ENCODE measurements around the gene SLC25A29. TPM values are rescaled to one million over a fixed set of nuclear protein-coding genes. Genes with fewer than 3 reads are reported as not detected.

Gene SLC25A29
- total RNA-seq, 8 experiments from 2014 or later: 7.7 to 56.7 (median 42.8) TPM

DNA sequence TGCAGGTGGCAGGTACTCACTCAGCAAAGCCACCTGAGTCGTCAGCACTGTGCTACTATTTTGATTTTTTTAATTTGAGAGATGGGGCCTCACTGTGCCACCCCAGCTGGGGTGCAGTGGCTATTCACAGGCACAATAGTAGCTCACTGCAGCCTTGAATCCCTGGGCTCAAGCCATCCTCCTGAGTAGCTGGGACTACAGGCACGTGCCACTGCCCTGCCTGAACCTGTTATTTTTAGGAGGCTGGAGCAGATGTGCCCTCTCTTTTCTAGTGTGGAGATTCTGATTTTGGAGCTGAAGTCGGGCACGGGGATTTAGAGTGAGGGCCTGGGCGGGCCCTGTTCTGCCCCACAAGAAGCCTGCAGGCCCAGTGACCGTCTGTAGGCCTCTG is 34.2 kb upstream of the SLC25A29 start:
- H3K27ac ChIP-seq: no peak overlapping the region
- no peak overlapping the region for H3K4me3 ChIP-seq
- H3K4me1 ChIP-seq (replicated peaks in 1 of 2): no peaks in the 10 kb centered on the region
- peak in 2 of 8 experiments; percentile 1 to 4 for ATAC-seq (replicated peaks in 6 of 8)
- WGBS, 10 experiments: 40 to 100% (median 88%) methylated on average over 1 to 6 of the region's 6 CpGs; no CpG with 5 or more reads in 4 of the 10 experiments
- in situ Hi-C loops (cut with MboI; ENCODE audit: low pct_unique_long_range_greater_than_20kb in 2 of 9, low sequenced_read_pairs in 9 of 9, unreplicated experiment in 9 of 9): no loop called here

DNA sequence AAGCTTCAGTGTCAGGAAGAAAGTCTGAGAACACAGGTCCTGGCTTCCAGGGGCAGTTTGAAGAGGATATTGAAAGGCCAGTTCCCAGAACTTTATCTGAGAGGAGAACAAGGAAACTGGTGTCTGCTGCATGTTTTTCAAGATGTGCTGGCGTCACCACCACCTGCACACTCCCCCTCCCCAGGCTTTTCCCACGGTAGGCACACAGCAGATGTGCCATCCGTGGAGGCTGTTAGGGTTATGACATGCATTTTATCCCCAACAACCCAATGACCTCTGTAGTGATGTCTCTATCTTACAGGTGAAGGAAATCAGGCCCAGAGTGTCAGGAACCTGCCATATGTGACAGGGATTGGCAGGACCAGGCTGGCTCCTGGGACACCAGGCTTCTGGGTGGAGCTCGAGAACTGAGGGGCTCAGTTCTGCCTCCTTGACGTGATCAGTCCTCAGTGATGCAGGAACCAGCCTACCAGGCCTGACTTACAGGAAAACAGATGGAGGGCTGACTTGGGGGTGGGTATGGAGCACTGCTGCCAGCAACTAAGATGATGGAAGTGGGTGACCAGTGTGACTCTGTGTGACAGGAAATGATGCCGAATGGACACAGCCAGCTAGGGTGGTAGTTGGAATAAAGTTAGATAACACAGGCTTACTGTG is 33.6 kb upstream of the SLC25A29 start:
- H3K27ac ChIP-seq: no peak overlapping the region
- no peak overlapping the region for H3K4me3 ChIP-seq
- H3K4me1 ChIP-seq (replicated peaks in 1 of 2): no peaks in the 10 kb centered on the region
- in situ Hi-C loops (cut with MboI; ENCODE audit: low pct_unique_long_range_greater_than_20kb in 2 of 9, low sequenced_read_pairs in 9 of 9, unreplicated experiment in 9 of 9): no loop called here
- ATAC-seq (replicated peaks in 6 of 8): peak in 1 of 8 experiments; percentile 2
- 80 to 100% (median 100%) methylated on average over 1 to 2 of the region's 6 CpGs; no CpG with 5 or more reads in 4 of the 10 experiments for WGBS, 10 experiments

- WGBS, 10 experiments: 80 to 100% (median 83%) methylated on average over 1 to 7 of the region's 18 CpGs; no CpG with 5 or more reads in 1 of the 10 experiments
Observed at GRCh38 chr14:100336618-100337530, 30.6 kb upstream of the SLC25A29 start.

GRCh38 chr14:100334904-100335303 is 28.7 kb upstream of the SLC25A29 start:
- in situ Hi-C loops (cut with MboI; ENCODE audit: low pct_unique_long_range_greater_than_20kb in 2 of 9, low sequenced_read_pairs in 9 of 9, unreplicated experiment in 9 of 9): no loop called here
- H3K4me3 ChIP-seq: no peak overlapping the region
- H3K27ac ChIP-seq: no peak overlapping the region
- 76 to 100% (median 100%) methylated on average over 1 to 4 of the region's 12 CpGs; no CpG with 5 or more reads in 6 of the 10 experiments for WGBS, 10 experiments
- H3K4me1 ChIP-seq (replicated peaks in 1 of 2): no peaks in the 10 kb centered on the region
- no peak for ATAC-seq (replicated peaks in 6 of 8)

More at GRCh38 chr14:100336618-100337530, 30.6 kb upstream of the SLC25A29 start:
- H3K4me3 ChIP-seq: no peak overlapping the region
- H3K4me1 ChIP-seq (replicated peaks in 1 of 2): no peaks in the 10 kb centered on the region
- in situ Hi-C loops (cut with MboI; ENCODE audit: low pct_unique_long_range_greater_than_20kb in 2 of 9, low sequenced_read_pairs in 9 of 9, unreplicated experiment in 9 of 9): no loop called here
- no peak overlapping the region for H3K27ac ChIP-seq
- no peak for ATAC-seq (replicated peaks in 6 of 8)

- in situ Hi-C loops (cut with MboI; ENCODE audit: low pct_unique_long_range_greater_than_20kb in 2 of 9, low sequenced_read_pairs in 9 of 9, unreplicated experiment in 9 of 9): no loop called here
- Histone ChIP-seq H3K4me3 (no peak overlapping the region), H3K4me1 (replicated peaks in 1 of 2) (no peaks in the 10 kb centered on the region), H3K27ac (no peak overlapping the region)
- no peak for ATAC-seq (replicated peaks in 6 of 8)
- 95 to 100% (median 98%) methylated on average over 1 to 4 of the region's 7 CpGs; no CpG with 5 or more reads in 6 of the 10 experiments for WGBS, 10 experiments
Observed at GRCh38 chr14:100333827-100334226, 27.6 kb upstream of the SLC25A29 start.

DNA sequence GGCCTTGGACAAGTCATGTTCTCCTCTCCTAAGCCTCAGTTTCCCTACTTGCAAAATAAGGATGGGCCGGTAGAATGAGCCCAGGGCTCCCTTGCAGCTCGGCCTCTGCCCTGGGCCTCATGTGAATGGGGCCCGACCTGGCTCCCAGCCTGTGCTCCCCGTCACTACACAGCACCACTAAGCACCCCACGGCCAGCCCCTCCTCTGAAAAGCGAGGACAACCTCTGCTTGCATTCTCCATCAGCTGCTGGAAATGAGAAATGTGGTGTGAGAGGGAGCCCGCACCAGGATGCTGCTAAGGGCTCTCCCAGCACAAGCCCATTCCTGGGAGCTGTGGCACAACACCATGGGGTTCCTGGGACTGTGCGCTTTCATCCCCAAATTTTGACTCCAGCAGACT is 27.1 kb upstream of the SLC25A29 start:
- H3K4me3 ChIP-seq: no peak overlapping the region
- H3K27ac ChIP-seq: no peak overlapping the region
- WGBS, 10 experiments: 86 to 100% (median 100%) methylated on average over 1 to 3 of the region's 8 CpGs; no CpG with 5 or more reads in 5 of the 10 experiments
- in situ Hi-C loops (cut with MboI; ENCODE audit: low pct_unique_long_range_greater_than_20kb in 2 of 9, low sequenced_read_pairs in 9 of 9, unreplicated experiment in 9 of 9): no loop called here
- ATAC-seq (replicated peaks in 6 of 8): peak in 3 of 8 experiments; percentile 2 to 8 (median 6)
- H3K4me1 ChIP-seq (replicated peaks in 1 of 2): no peaks in the 10 kb centered on the region

- ATAC-seq (replicated peaks in 6 of 8): peak in 6 of 8 experiments; percentile 3 to 28 (median 21)
- H3K4me1 ChIP-seq (replicated peaks in 1 of 2): no peaks in the 10 kb centered on the region
- in situ Hi-C loops (cut with MboI; ENCODE audit: low pct_unique_long_range_greater_than_20kb in 2 of 9, low sequenced_read_pairs in 9 of 9, unreplicated experiment in 9 of 9): no loop called here
- no peak overlapping the region for H3K27ac ChIP-seq
- 100% methylated on average over 2 of the region's 8 CpGs; no CpG with 5 or more reads in 9 of the 10 experiments for WGBS, 10 experiments
- no peak overlapping the region for H3K4me3 ChIP-seq
Observed at GRCh38 chr14:100332797-100333196, 26.6 kb upstream of the SLC25A29 start.

GRCh38 chr14:100332071-100332639 is 25.9 kb upstream of the SLC25A29 start:
- Histone ChIP-seq H3K27ac (no peak overlapping the region), H3K4me1 (replicated peaks in 1 of 2) (no peaks in the 10 kb centered on the region), H3K4me3 (no peak overlapping the region)
- in situ Hi-C loops (cut with MboI; ENCODE audit: low pct_unique_long_range_greater_than_20kb in 2 of 9, low sequenced_read_pairs in 9 of 9, unreplicated experiment in 9 of 9): no loop called here
- WGBS, 10 experiments: 75 to 100% (median 90%) methylated on average over 1 to 4 of the region's 11 CpGs; no CpG with 5 or more reads in 5 of the 10 experiments
- ATAC-seq (replicated peaks in 6 of 8): peak in 3 of 8 experiments; percentile 2 to 9 (median 3)

GRCh38 chr14:100330388-100330931 is 24.2 kb upstream of the SLC25A29 start:
- 0 to 83% (median 73%) methylated on average over 2 to 5 of the region's 13 CpGs; no CpG with 5 or more reads in 7 of the 10 experiments for WGBS, 10 experiments
- Histone ChIP-seq H3K27ac (no peak overlapping the region), H3K4me1 (replicated peaks in 1 of 2) (no peaks in the 10 kb centered on the region), H3K4me3 (no peak overlapping the region)
- peak in 7 of 8 experiments; percentile 2 to 17 (median 4) for ATAC-seq (replicated peaks in 6 of 8)
- in situ Hi-C loops (cut with MboI; ENCODE audit: low pct_unique_long_range_greater_than_20kb in 2 of 9, low sequenced_read_pairs in 9 of 9, unreplicated experiment in 9 of 9): no loop called here

- H3K4me3 ChIP-seq: no peak overlapping the region
- WGBS, 10 experiments: 67 to 93% methylated on average over 3 of the region's 11 CpGs; no CpG with 5 or more reads in 8 of the 10 experiments
- no peak overlapping the region for H3K27ac ChIP-seq
- H3K4me1 ChIP-seq (replicated peaks in 1 of 2): no peaks in the 10 kb centered on the region
- in situ Hi-C loops (cut with MboI; ENCODE audit: low pct_unique_long_range_greater_than_20kb in 2 of 9, low sequenced_read_pairs in 9 of 9, unreplicated experiment in 9 of 9): no loop called here
- peak in 4 of 8 experiments; percentile 1 to 7 (median 4) for ATAC-seq (replicated peaks in 6 of 8)
Observed at GRCh38 chr14:100330007-100330344, 23.7 kb upstream of the SLC25A29 start.

- ATAC-seq (replicated peaks in 6 of 8): peak in 4 of 8 experiments; percentile 3 to 12 (median 10)
- WGBS, 10 experiments: 60% methylated on average over 2 of the region's 36 CpGs; no CpG with 5 or more reads in 9 of the 10 experiments
- in situ Hi-C loops (cut with MboI; ENCODE audit: low pct_unique_long_range_greater_than_20kb in 2 of 9, low sequenced_read_pairs in 9 of 9, unreplicated experiment in 9 of 9): no loop called here
- Histone ChIP-seq H3K4me1 (replicated peaks in 1 of 2) (no peaks in the 10 kb centered on the region), H3K27ac (no peak overlapping the region), H3K4me3 (no peak overlapping the region)
Observed at GRCh38 chr14:100329233-100330006, 23.2 kb upstream of the SLC25A29 start.

DNA sequence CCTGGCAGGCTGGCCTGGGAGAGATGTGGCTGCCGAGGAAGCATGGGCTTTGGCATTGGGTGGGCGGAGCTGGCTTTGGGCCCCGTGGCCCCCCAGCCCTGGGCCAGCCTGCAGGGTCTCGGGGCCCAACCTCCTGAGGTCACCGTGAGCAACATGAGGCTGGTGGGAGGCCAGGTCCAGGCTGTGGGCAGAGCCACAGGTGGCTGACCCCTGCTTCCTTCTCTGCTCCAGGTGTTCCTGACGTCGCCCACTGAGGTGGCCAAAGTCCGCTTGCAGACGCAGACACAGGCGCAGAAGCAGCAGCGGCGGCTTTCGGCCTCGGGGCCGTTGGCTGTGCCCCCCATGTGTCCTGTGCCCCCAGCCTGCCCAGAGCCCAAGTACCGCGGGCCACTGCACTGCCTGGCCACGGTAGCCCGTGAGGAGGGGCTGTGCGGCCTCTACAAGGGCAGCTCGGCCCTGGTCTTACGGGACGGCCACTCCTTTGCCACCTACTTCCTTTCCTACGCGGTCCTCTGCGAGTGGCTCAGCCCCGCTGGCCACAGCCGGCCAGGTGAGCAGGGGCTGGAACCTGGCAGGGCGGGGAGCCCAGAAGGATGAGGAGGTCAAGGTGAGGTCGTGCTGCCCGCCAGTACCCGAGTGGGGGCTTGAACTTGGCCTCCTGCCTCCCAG is 22.4 kb upstream of the SLC25A29 start:
- Histone ChIP-seq H3K4me1 (replicated peaks in 1 of 2) (no peaks in the 10 kb centered on the region), H3K4me3 (no peak overlapping the region), H3K27ac (no peak overlapping the region)
- no peak for ATAC-seq (replicated peaks in 6 of 8)
- 83 to 91% (median 89%) methylated on average over 3 to 10 of the region's 32 CpGs; no CpG with 5 or more reads in 7 of the 10 experiments for WGBS, 10 experiments
- in situ Hi-C loops (cut with MboI; ENCODE audit: low pct_unique_long_range_greater_than_20kb in 2 of 9, low sequenced_read_pairs in 9 of 9, unreplicated experiment in 9 of 9): no loop called here

Measured in motor neuron (in vitro differentiated cells).